NCI-H526 treated with DMSO at 0.1 percent for 48 hours (cell line): ENCODE data around the gene DYNLRB2.

ENCODE experiments used
- DNase-seq: peaks from one replicate; lab custom pipeline; 2025; lab: John Stamatoyannopoulos, UW

Gene DYNLRB2

DNA sequence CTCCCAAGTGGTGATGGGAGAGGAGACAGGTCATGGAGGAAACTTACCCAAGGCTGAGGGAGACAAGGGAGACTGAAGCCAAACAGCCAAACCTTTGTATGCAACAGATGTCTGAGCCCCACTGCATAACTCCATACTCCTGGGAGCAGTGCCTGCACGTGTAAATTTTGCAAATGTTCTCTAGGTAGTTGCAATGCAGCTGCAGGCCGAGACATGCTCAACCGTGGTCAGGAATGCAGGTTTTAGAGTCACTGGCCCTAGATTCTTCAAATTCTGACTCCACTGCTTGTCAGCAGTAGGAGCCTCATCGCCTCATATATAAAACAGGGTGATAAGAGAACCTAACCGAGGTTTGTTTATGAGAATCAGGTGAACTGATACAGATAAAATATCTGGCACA is 11.5 kb downstream of the DYNLRB2 start:
- DNase-seq = no peak

DNA sequence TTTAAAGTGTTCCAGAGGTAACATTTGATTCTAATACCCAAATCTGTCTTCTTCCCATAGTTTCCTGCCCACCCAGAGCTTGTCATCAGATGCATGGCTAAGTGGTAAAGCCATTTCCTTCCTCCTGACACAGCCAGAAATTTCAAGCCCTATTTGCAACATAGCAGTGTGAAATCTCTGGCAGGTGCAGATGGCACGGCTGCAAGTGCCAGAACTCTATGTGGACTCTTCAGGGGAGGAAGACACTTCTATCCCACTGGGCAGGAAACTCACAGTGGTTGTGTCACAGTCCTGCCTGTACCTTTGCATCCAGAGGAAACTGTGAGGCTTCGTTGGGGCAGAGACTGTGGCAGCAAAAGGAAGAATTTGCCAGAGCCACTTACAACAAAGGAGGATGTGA is 13.2 kb downstream of the DYNLRB2 start:
- no peak for DNase-seq

DNA sequence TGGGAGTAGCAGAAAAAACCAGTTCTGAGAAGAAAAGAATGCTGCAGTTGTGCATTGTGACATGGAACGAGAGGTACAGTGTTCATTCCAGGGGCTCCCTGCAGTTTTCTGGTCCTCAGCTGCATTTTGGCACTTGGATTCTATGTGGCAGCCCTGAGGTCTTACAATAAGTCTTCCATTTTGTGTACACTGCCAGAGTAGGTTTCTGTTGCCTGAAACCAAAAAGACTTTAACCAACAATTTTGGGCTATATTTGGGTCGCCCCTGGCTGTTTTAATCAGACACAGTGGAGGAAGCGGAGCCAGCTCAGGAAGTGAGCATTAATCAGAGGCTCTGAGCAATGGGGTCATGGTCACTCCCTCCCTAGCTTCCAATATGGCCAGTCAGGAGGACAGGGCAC is 15.7 kb downstream of the DYNLRB2 start:
- no peak for DNase-seq

GRCh38 chr16:80557037-80557436 is 16.2 kb downstream of the DYNLRB2 start:
- DNase-seq = no peak

GRCh38 chr16:80559369-80559768 is 18.6 kb downstream of the DYNLRB2 start:
- no peak for DNase-seq

DNA sequence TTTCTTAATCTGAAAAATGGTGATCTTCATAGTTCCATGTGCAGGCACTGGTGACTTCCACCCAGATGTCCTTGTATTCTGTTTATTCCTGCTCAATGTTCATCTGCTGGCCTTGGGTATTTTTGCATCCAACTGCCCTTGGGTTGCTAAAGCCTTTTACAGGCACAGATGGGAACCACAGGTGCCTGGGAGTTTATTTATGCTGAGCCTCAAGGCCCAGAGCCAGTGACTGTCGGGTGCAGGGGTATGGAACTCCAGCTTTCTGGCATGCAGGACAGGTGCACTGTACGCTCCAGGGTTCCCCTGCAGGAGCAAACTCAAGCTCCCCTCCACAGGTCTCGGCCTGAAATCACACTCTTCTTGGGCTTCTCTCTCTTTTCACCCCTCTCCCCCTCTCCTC is 22.3 kb downstream of the DYNLRB2 start:
- DNase-seq = no peak

DNA sequence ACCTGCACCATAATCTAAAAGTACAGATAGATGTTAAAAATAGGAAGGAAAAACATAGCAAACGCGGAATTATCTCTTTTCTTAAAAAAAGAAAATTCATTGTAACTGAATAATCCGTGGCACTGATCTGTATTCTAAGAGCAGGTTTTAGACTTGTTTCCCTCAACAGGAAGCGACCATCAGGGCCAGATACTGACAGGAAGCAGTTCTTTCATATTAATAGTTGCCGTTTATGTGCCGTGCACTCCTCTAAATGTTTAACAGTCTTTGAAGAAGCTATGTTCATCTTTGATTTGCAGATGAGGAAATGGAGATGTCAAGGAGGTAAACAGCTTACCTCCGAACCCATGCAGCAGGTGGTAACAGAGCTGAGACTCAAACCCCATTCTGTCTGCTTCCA is 23.6 kb downstream of the DYNLRB2 start:
- DNase-seq = no peak

- DNase-seq = no peak
These were observed 28.8 kb downstream of the DYNLRB2 start for GRCh38 chr16:80569440-80570105.

- DNase-seq = no peak
These were observed 29.3 kb downstream of the DYNLRB2 start for GRCh38 chr16:80570106-80570478.

DNA sequence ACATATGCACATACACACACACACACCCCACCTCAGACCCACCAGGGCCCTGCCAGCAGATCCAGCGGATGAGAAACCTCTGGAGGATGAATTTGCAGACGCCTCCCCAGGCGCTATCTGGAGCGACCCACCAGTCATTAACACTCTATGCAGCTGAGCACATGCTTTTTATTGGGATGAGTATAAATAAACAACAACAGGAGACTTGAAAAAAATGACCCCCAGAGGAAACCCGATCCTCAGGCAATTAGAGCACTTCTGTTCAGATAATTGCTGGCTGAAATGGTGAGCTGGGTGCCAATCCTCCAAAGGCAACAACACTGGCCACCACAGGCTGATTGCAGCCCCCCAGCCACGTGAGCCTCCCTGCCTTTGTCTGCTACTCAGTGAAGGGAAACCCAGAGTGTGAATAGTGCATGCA is 32.9 kb downstream of the DYNLRB2 start:
- DNase-seq = no peak

DNA sequence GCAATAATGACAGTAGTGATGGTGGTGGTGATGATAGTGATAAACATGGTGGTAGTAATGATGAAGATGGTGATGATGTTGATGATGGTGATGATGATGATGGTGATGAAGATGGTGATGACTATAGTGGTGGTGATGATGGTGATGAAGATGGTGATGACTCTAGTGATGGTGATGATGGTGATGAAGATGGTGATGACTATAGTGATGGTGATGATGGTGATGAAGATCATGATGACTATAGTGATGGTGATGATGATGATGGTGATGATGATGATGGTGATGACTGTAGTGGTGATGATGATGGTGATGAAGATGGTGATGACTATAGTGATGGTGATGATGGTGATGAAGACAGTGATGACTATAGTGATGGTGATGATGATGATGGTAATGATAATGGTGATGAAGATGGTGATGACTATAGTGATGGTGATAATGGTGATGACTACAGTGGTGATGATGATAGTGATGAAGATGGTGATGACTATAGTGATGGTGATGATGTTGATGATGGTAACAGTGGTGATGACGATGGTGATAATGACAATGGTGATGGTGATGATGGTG is 35.6 kb downstream of the DYNLRB2 start:
- no peak for DNase-seq

DNA sequence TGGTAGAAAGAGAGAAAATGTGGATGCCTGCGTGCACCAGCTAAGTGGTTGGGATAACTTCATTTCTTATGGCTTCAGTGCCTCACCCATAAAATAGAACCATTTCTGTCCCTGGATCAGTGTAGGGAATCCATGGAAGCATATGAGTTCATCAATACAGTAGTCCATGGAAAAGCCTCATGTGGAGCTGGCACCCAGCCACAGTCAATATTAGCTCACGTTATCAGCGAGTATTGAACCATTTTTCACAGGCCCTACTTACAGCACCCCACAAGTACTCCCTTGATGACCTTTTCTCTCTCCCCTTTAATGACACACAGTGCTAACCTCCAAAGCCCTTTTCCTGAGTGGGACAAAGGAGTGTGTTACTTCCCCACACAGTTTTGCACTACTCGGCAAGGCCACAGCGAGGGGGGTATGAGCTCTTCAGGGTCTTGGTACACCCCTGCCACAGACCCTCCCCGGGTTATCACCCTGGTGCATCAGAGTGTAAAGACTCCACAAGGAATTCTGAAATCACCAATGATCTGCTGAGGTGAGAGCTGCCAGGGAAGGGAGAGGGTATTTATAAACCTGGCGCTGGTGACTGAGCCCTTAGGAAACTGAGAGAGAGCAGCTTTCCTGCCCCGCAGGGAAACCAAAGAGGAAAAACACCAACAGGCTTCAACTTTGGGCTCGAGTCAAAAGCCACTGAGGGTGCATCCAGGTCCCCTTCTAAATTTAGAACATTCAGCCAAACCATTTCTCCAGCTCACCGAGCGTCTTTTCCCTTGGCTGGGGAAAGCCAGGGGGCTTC is 36.9 kb downstream of the DYNLRB2 start:
- no peak for DNase-seq

DNA sequence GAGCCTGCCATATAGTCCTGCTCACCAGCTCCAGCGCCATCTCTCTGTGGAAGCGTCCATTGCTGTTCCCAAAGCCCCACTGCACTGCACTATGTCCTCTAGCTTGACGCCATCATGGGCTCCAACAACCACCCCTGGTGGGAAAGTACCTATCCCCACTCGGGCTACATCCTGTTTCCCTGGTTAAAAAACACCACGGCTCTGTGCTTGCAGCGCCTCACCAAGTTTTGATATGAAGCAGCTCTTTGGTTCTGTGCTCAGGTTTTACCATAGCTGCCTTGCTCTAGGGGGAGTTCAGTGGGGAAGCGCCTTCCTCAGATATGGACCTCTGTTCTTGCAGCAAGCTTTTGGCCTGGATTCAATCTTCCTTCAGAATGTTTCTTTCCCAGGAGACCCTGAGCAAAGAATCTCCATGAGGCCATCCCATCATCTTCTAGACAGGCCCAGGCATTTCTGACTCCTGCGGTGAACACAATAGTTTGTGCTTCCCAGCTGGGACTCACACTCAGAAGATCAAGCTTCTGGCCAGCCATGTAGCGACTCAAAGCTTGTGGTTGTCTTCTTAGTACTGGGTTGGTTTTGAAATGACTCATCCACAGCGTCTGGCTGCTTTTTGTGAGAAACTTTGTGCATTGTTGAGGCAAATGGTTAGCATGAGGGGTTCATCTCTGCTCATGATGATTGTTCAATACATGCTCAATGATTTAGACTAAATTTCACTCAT is 39.5 kb downstream of the DYNLRB2 start:
- DNase-seq = no peak

GRCh38 chr16:80583466-80583865 is 42.7 kb downstream of the DYNLRB2 start:
- DNase-seq = no peak

DNA sequence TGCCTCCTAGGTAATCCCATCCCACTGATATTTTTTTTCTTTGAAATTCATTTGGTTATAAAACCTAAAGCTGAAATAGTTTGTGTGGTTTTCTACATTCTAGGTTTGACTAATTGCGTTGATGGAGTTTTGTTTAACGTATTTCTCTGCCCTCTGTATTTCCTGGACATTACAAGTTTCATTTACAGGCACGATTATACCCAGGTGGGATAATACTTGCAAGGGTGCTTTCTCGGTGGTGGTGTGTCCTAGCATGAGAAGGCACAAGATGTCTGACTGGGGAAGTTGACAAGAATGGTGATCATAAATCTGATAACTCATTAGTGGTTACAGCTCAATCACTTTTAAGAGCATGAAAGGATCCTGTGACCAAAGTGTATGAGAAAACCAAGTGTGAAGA is 45.0 kb downstream of the DYNLRB2 start:
- no peak for DNase-seq

DNA sequence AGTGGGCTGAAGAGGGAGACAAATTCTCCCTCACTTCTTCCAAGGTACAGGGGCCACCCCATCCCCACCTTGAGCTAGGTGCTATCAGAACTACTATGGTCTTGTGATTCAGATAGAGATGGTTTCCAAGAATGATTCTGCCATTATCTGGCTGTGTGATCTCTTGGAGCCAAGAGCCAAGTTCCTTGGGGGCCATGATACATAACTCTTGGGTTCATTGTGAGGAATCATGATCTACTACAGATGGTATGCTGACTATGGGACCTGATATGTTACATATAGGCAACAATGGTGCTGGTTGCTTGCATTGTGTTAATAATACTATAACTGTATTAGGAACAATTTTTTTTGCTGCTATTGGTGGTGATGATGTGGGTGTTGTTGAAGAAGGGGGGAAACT is 45.7 kb downstream of the DYNLRB2 start:
- DNase-seq = no peak

GRCh38 chr16:80587071-80587470 is 46.3 kb downstream of the DYNLRB2 start:
- no peak for DNase-seq

DNA sequence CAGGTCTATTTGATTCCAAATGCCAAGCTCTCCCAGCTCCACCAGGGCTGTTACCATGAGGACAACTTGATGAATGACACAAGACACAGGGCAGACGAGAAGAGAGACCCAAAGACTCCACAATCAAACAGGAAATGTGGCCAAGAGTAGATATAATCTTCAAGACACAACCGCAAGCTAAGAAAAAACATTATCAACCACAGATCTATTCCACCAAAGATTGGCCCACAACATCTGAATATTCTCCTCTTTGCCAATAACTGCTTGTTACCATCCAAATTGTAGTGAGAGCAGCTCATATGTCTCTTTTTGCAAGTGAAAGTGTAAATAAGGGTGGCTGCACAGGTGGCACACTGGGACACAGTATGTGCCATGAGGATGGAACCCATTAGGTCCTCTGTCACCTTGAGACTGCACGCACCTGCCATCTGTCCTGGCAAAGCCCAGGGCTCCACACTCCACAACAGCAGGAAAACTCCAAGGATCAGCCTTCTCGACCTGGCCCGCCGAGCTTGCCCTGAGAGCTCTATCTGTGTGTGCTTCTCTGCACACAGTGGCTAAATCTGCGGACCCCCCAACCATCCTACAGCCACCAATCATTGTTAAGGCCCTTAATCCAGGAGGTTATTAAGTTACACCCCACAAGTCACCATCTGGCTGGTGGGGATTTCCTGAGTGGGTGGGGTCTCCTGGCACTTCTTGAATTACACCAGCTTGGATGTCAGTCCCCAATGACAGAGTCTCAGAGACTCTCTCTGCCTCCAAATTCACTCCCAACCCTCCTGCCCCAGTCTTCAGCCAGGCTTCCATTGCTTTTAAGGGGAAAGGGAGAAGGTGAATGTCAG is 50.5 kb downstream of the DYNLRB2 start:
- DNase-seq = no peak

GRCh38 chr16:80592273-80592672 is 51.5 kb downstream of the DYNLRB2 start:
- DNase-seq = no peak

DNA sequence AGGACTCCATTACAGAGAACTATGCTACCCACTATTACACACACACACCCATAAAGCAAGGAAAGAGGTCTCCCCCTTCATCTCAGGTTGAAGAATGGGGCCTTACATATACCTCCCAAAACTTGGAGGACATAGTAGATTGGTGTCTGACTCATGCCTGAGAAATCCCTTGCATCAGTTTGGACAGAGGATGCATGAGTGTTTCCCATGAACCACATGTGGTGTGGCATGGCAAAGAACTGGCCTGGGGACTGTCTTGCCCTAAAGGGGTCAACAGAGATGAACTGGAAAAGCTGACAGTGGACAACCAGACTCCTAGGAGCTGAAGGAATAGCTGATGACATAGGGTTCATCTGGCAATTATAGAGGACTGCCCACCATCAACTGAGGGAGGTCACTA is 54.0 kb downstream of the DYNLRB2 start:
- DNase-seq = no peak

- DNase-seq = no peak
These were observed 55.9 kb downstream of the DYNLRB2 start for GRCh38 chr16:80596507-80597207.
